Measurements from ENCODE around the gene FAM72D.
"Not testable (repeated sequence)": the region's sequence is repeated elsewhere in the genome, so short reads cannot be mapped to it uniquely, and the experiment has no call there.

The FAM72D gene

DNA sequence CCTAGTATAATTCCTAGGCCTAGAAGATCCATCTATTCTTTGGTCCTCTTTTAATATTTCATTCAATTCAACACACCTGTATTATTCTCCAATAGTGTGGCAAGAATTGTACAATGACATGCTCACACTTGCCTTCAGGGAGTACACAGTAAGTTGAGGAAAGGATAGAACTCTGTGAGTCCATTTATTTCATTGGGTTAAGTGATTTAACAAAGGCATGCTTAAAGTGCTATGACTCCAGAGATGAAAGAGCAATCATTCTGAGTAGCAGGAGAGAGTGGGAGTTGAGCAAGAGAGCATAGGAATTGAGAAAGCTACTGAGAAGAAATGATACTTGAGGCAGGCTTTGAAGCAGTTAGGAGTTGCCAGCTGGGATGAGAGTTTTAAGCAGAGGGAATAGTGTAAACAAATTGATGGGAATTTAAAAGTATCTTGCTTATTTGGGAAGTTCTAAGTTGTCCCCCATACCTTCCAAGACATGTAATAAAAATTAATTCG is 18.8 kb downstream of the FAM72D start:
- not testable (repeated sequence) for DNase-seq; H3K27ac Mint-ChIP-seq; H3K4me1 Mint-ChIP-seq (ENCODE audit: low read depth in 2 of 2); H3K36me3 Mint-ChIP-seq (ENCODE audit: insufficient read depth); H3K4me3 Mint-ChIP-seq; H3K27me3 Mint-ChIP-seq; H3K9me3 Mint-ChIP-seq; ATAC-seq (replicated peaks)

DNA sequence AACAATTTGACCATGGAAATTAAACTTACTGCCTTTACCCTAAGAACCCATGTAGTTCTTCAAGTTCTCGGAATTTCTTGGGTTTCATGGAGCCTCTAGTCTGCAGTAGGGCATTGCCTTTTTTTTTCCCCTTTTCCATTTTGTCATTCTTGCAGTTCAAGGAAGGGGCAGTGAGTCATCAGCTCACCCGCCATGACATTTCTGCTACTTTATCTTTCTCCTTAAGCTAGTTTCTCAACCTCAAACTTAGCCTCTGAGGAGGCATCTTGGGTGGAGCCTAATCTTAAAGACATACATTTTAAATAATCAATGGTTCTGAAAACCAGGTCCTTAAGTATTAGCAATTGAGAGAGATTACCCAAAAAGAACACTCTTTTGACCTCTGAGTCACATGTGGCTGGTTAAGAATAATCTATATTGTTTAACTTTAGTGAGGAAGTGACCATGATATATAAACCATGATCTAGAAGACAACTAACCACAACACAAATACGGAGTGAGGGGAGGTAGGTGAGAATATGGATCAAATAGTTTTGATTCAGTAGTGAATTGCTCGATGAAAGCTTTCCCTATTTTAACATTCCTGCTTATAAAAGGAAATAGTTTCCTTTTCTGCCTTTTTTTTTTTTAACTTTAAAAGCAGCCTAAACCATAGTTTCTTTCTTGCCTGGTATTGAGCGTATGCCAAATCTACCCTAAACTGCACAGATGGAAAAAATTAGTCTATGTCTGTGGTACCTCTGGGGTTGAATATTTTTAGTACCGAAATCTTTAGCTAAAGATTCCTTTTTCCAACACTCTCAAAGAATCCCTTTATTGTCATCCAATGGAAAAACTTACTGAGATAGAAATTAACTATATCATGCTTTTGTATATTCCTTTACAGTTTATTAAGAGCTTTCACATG is 20.1 kb downstream of the FAM72D start:
- H3K27ac Mint-ChIP-seq; H3K9me3 Mint-ChIP-seq; H3K4me3 Mint-ChIP-seq; H3K36me3 Mint-ChIP-seq (ENCODE audit: insufficient read depth); DNase-seq; H3K27me3 Mint-ChIP-seq; ATAC-seq (replicated peaks); H3K4me1 Mint-ChIP-seq (ENCODE audit: low read depth in 2 of 2): not testable (repeated sequence)

DNA sequence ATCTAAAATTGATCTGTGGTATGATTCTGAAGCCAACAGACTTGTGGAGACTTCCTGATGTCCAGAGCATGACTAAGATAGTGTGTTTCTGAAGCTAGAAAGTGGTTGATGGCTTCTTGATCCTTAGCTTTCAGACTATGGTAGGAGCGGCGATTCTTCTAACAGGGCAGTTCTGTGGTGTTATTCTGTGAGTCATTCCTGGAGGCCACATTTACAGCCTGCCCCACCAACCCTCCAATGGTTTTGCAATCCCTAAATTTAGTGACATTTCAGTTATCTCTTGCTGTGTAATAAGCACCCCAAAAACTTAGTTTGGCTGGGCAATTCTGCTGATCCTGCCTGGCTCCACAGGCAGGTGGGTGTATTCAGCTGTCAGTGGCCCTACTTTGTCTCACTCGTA is 24.1 kb downstream of the FAM72D start:
- H3K27me3 Mint-ChIP-seq; H3K9me3 Mint-ChIP-seq; H3K27ac Mint-ChIP-seq; H3K36me3 Mint-ChIP-seq (ENCODE audit: insufficient read depth); ATAC-seq (replicated peaks); H3K4me3 Mint-ChIP-seq; H3K4me1 Mint-ChIP-seq (ENCODE audit: low read depth in 2 of 2); DNase-seq: not testable (repeated sequence)

DNA sequence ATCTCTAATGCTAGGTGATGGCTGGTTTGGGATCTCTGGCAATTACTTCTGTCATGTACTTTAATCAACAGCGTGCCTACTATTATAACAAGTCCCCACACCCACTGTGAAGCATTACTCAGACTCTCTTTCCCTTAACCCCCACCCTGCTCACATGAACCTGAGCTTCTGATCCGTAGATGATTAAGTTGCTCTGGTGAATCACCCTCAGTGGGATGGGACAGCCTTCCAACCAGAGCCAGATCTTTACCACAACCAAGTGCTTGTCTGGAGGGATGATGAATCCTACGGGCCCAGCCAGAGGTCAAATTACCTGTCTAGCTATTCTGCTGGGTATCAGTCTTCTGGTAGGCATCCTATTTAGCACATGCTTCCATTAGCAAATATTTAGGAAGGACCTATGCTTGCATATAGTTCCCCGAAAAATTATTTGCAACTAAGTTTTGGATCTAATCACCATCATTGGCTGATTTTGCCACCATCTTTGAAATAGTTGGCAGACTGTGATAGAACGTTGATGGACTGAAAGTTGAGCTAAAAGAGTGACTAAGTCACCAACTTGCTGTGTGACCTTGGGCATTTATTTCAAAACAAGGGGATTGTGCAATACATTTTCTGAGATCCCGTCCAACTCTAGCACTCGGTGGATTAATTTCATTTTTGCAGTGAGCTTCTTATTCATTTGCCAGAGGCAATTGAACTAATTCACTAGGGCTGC is 26.7 kb downstream of the FAM72D start:
- H3K9me3 Mint-ChIP-seq; H3K36me3 Mint-ChIP-seq (ENCODE audit: insufficient read depth); ATAC-seq (replicated peaks); H3K4me3 Mint-ChIP-seq; DNase-seq; H3K4me1 Mint-ChIP-seq (ENCODE audit: low read depth in 2 of 2); H3K27me3 Mint-ChIP-seq; H3K27ac Mint-ChIP-seq: not testable (repeated sequence)

DNA sequence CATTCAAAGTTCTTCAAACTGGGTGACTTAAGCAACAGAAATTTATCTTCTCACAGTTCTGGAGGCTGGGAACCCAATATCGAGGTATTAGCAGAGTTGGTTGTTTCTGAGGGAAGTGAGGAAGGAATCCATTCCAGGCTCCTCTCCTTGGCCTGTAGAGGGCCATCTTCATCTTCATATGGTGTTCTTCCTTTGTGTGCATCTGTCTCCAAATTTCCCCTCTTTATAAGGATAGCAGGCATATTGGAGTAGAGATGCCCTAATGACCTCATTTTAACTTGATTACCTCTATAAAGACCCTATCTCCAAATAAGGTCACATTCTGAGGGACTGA is 27.3 kb downstream of the FAM72D start:
- ATAC-seq (replicated peaks); H3K27ac Mint-ChIP-seq; H3K4me3 Mint-ChIP-seq; H3K4me1 Mint-ChIP-seq (ENCODE audit: low read depth in 2 of 2); H3K9me3 Mint-ChIP-seq; H3K27me3 Mint-ChIP-seq; H3K36me3 Mint-ChIP-seq (ENCODE audit: insufficient read depth); DNase-seq: not testable (repeated sequence)

DNA sequence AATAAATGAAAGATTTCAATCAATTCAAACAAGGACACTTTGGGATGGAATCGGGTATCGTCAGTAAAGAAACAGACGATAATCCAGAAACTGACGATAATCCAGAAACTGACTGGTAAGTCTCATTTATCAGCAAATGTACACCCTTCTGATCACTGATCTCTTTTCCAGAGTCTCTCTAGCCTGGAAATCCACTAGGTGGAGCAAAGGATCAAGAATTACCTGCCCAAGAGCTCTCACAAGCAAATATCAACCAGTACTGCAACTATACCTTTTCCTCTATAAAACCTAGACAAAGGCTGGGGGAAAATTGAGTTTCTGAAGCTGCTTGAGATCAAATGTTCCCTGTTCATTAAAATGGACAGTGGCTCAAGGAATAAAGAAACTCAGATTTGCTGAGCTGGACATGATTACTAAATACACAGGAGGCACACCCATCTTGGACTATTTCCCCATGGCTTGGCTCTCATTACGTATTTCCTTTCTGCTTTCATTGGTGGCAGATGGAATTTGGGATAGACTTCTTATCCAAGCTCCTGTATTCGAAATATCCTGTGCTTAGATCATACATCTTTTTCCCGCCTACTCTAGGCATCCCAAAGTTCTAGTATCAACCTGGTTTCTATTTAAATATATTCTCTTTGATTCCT is 28.3 kb downstream of the FAM72D start:
- not testable (repeated sequence) for H3K27ac Mint-ChIP-seq; H3K9me3 Mint-ChIP-seq; H3K4me3 Mint-ChIP-seq; H3K36me3 Mint-ChIP-seq (ENCODE audit: insufficient read depth); DNase-seq; H3K27me3 Mint-ChIP-seq; H3K4me1 Mint-ChIP-seq (ENCODE audit: low read depth in 2 of 2); ATAC-seq (replicated peaks)

DNA sequence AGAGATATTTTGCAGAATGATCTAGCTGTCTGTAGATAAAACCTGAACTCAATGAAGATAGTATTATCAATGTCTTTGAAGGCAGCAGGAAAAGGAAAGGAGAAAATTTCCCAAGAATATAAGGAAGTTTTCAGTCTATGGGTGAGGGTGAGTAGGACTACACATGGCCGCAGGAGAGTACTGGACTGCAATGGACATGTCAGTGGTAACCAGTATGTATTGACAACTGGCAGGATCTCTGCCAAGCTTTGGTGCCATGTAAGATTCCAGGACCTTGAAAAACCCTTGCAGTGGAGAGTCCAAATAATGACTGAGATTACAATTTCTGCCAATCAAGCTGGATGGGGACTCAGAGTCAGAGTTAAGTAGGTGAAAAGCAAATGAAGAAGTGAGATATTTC is 29.3 kb downstream of the FAM72D start:
- H3K9me3 Mint-ChIP-seq; H3K27ac Mint-ChIP-seq; DNase-seq; ATAC-seq (replicated peaks); H3K4me1 Mint-ChIP-seq (ENCODE audit: low read depth in 2 of 2); H3K4me3 Mint-ChIP-seq; H3K27me3 Mint-ChIP-seq; H3K36me3 Mint-ChIP-seq (ENCODE audit: insufficient read depth): not testable (repeated sequence)

DNA sequence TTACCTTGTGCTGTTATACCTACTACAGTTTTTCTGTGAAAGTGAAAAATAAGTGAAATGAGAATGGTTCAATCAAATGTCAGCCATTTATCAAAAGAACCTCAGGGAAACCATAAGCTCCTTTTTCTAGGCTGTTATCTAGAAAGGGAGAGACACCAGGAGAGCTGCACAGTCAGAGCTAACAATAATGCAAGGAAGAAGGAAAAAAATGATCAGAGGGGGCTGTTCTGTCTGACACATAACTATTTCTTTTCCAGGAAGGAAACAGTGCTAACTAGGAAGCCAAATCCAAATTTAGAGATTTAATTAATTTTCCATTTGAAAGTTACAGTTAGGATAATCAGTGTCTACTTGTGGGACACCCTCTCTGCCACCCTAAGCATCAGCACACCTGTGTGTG is 31.4 kb downstream of the FAM72D start:
- not testable (repeated sequence) for H3K27me3 Mint-ChIP-seq; ATAC-seq (replicated peaks); H3K36me3 Mint-ChIP-seq (ENCODE audit: insufficient read depth); H3K27ac Mint-ChIP-seq; H3K9me3 Mint-ChIP-seq; H3K4me3 Mint-ChIP-seq; H3K4me1 Mint-ChIP-seq (ENCODE audit: low read depth in 2 of 2); DNase-seq

DNA sequence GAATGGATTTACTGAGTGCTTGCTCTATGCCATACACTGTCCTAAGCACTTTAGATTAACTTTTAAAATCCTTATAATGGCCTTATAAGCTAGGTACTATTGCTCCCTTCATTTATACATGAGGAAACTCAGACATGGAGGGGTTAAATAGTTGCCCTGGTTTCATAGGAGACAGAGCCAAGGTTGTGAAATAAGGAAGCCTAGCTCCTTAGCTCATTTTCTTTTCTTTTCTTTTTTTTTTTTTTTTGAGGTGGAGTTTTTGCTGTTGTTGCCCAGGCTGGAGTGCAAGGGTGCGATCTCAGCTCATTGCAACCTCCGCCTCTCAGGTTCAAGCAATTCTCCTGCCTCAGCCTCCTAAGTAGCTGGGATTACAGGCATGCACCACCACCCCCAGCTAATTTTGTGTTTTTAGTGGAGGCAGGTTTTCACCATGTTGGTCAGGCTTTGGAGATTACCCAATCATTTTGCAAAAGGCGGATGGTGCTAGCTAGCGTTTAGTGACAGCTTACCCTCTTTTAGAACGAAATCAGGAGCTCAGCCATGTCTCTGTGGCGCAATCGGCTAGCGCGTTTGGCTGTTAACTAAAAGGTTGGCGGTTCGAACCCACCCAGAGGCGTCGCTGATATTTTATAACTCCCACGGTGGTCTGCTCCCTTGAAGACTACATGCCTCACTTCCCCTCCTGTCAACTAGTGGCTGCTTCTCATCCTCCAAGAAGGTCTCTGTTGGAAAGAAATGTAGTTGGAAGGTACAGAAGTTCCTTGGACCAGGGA is 33.1 kb downstream of the FAM72D start:
- not testable (repeated sequence) for H3K27me3 Mint-ChIP-seq; H3K4me3 Mint-ChIP-seq; H3K36me3 Mint-ChIP-seq (ENCODE audit: insufficient read depth); H3K9me3 Mint-ChIP-seq; DNase-seq; ATAC-seq (replicated peaks); H3K4me1 Mint-ChIP-seq (ENCODE audit: low read depth in 2 of 2); H3K27ac Mint-ChIP-seq

DNA sequence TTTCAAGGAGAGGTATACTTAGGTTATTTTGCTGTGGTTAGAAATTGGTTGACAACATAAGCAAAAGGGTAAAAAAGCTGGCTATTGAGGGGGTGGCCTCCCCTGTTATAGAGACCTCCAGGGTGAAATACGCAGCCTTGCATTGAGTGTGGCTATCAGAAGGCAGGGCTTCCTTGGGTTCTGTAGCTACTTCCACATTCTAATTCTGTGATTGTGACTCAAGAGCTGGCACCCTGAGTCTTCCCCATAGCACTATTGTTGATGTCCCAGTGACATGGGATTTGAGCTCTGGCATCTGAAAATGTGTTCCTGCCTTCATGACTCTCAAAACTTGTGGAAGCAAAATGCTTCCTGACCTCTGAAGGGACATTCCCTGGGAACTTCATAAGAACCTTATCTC is 38.7 kb downstream of the FAM72D start:
- DNase-seq; H3K9me3 Mint-ChIP-seq; H3K27ac Mint-ChIP-seq; H3K4me3 Mint-ChIP-seq; H3K27me3 Mint-ChIP-seq; H3K36me3 Mint-ChIP-seq (ENCODE audit: insufficient read depth); ATAC-seq (replicated peaks); H3K4me1 Mint-ChIP-seq (ENCODE audit: low read depth in 2 of 2): not testable (repeated sequence)

DNA sequence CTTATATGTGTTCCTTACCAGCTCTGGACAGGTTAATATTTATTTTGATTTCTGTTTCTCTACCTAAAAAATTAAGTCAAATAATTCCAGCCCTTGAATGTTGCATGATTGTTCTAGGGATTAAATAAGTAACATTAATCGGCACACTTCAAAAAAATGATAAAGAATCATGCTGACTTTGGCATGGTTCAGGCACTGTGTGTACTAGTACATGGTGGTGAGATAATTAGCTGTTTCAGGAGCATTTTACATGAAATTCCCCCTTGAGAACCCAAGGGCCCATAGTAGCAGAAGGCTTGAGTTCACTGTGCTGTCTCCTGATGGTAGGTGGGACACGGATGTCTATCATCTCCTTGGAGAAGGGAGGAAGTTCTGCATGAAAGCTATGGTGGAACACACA is 44.8 kb downstream of the FAM72D start:
- H3K4me1 Mint-ChIP-seq (ENCODE audit: low read depth in 2 of 2); H3K4me3 Mint-ChIP-seq; H3K9me3 Mint-ChIP-seq; H3K27ac Mint-ChIP-seq; DNase-seq; H3K36me3 Mint-ChIP-seq (ENCODE audit: insufficient read depth); H3K27me3 Mint-ChIP-seq; ATAC-seq (replicated peaks): not testable (repeated sequence)

DNA sequence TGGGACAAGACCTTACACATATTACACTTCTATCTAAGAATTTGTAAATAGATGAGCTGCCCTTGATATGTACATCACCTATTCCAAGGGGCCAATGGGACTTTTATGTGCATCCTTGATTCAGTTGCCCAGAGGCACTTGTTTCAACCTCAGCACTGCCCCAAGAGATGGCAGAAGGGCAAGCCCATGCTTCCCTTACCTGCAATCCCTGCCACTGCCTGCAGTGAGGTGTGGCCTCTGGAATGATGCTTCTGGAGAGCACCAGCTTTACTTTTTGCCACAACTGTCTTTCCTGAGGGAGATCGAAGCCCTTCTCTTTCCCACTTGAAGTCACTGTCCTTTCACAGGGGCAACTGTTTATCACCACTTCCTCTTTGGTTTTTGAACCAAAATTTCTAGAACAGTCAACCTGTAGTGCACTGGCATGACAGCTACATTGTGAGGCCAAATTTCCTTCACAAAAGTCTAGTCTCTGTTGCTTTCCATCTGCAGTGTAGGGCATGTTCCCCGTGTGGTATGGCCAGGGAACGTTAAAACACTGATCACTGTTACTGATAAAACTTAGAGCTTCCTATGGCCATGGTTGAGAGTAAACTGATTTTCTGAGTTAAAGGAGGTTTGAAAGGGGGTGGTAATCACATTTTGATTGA is 48.6 kb downstream of the FAM72D start:
- DNase-seq, H3K27ac Mint-ChIP-seq: not testable (repeated sequence)

DNA sequence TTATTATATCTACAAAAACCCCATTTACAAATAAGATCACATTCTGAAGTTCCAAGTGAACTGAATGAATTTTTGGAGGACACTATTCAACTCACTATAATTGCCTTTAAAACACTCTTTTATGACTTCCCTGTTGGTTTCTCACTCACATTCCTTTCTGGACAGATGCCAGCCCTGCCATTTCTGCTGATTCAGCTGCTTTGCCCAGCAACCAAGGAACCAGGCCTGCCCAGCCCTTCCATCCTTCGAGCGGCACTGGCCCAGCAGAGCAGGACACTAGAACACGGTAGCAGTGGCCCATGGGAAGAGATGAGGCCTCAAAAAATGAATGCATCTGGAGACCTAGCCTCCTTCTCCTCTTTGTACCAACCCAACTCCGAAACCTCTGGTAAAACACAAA is 50.5 kb downstream of the FAM72D start:
- not testable (repeated sequence) for DNase-seq; H3K27ac Mint-ChIP-seq; H3K36me3 Mint-ChIP-seq (ENCODE audit: insufficient read depth); H3K9me3 Mint-ChIP-seq; H3K27me3 Mint-ChIP-seq; H3K4me3 Mint-ChIP-seq; H3K4me1 Mint-ChIP-seq (ENCODE audit: low read depth in 2 of 2); ATAC-seq (replicated peaks)

More for the DNA sequence above, 48.6 kb downstream of the FAM72D start:
- not testable (repeated sequence) for H3K9me3 Mint-ChIP-seq; H3K4me1 Mint-ChIP-seq (ENCODE audit: low read depth in 2 of 2); H3K4me3 Mint-ChIP-seq; ATAC-seq (replicated peaks); H3K27me3 Mint-ChIP-seq; H3K36me3 Mint-ChIP-seq (ENCODE audit: insufficient read depth)
